Measurements from ENCODE around the gene STEAP1B.
"Not testable (repeated sequence)": the region's sequence is repeated elsewhere in the genome, so short reads cannot be mapped to it uniquely, and the experiment has no call there.

The STEAP1B gene

DNA sequence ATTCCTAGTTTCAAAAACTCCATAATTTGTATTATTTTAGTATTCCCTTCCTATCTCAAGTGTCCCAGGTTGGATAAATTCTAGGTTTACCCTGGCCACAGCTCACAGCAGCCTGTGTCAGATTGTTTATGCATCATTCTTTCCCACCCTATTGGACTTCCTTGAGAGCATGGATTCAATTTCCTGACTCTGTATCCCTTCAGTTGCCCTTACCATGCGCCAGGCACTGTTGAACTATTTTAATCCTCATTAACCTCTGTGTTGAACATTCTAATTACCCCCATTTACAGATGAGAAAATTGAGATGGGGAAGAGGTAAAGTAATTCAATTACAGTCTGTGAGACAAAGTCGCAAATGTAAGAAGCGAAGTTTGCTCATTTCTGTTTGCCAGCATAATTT is 58.8 kb downstream of the STEAP1B start:
- TF ChIP-seq, protein P1, sequence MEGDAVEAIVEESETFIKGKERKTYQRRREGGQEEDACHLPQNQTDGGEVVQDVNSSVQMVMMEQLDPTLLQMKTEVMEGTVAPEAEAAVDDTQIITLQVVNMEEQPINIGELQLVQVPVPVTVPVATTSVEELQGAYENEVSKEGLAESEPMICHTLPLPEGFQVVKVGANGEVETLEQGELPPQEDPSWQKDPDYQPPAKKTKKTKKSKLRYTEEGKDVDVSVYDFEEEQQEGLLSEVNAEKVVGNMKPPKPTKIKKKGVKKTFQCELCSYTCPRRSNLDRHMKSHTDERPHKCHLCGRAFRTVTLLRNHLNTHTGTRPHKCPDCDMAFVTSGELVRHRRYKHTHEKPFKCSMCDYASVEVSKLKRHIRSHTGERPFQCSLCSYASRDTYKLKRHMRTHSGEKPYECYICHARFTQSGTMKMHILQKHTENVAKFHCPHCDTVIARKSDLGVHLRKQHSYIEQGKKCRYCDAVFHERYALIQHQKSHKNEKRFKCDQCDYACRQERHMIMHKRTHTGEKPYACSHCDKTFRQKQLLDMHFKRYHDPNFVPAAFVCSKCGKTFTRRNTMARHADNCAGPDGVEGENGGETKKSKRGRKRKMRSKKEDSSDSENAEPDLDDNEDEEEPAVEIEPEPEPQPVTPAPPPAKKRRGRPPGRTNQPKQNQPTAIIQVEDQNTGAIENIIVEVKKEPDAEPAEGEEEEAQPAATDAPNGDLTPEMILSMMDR (IDR thresholded peaks at IDR 0.05; ENCODE audit: low read depth, low read length): no peak
- H3K4me3 ChIP-seq (ENCODE audit: low read depth, low read length): no peak overlapping the region

GRCh38 chr7:22438994-22439393 is 61.0 kb downstream of the STEAP1B start:
- no peak overlapping the region for H3K4me3 ChIP-seq (ENCODE audit: low read depth, low read length)
- TF ChIP-seq, protein P1 (IDR thresholded peaks at IDR 0.05; ENCODE audit: low read depth, low read length): no peak

GRCh38 chr7:22436552-22436951 is 63.4 kb downstream of the STEAP1B start:
- H3K4me3 ChIP-seq (ENCODE audit: low read depth, low read length): not testable (repeated sequence)

DNA sequence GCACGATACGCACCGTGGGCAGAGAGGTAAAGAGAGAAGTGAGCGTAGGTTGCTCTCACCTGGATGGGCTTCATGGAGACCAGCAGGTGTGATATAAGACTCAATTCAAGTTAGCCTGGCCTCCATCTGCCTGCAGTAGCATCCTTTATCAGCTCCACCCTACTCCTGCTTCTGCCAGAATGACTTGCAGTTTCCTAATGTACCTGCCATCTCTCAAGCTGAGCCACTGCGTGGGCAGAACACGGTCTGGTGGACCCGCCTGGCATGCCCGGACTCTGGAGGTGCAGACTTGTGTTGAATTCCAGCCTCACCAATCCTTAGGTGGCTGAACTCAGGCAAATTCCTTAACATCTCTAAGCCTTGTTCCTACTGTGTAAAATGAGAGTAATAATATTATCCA is 64.3 kb downstream of the STEAP1B start:
- no peak overlapping the region for H3K4me3 ChIP-seq (ENCODE audit: low read depth, low read length)
- TF ChIP-seq, protein P1 (IDR thresholded peaks at IDR 0.05; ENCODE audit: low read depth, low read length): no peak

- TF ChIP-seq, protein P1 (IDR thresholded peaks at IDR 0.05; ENCODE audit: low read depth, low read length): no peak
- H3K4me3 ChIP-seq (ENCODE audit: low read depth, low read length): no peak overlapping the region
These were observed 64.9 kb downstream of the STEAP1B start for GRCh38 chr7:22435105-22435504.

GRCh38 chr7:22433710-22434460 is 66.1 kb downstream of the STEAP1B start:
- TF ChIP-seq, protein P1 (IDR thresholded peaks at IDR 0.05; ENCODE audit: low read depth, low read length): no peak
- H3K4me3 ChIP-seq (ENCODE audit: low read depth, low read length): no peak overlapping the region

GRCh38 chr7:22433165-22433700 is 66.8 kb downstream of the STEAP1B start:
- not testable (repeated sequence) for H3K4me3 ChIP-seq (ENCODE audit: low read depth, low read length)

GRCh38 chr7:22432203-22432718 is 67.7 kb downstream of the STEAP1B start:
- TF ChIP-seq, protein P1 (IDR thresholded peaks at IDR 0.05; ENCODE audit: low read depth, low read length): no peak
- no peak overlapping the region for H3K4me3 ChIP-seq (ENCODE audit: low read depth, low read length)

Measured in WI38 (cell line).